ENCODE data around the gene ADAM12.

Gene ADAM12

GRCh38 chr10:126143117-126143516 is 245.2 kb downstream of the ADAM12 start:
- no peak for DNase-seq (ENCODE audit: low read depth)

- no peak for DNase-seq (ENCODE audit: low read depth)
Measured at GRCh38 chr10:126140746-126141273, 247.5 kb downstream of the ADAM12 start.

GRCh38 chr10:126137562-126138221 is 250.6 kb downstream of the ADAM12 start:
- DNase-seq (ENCODE audit: low read depth), result no peak

GRCh38 chr10:126135941-126136595 is 252.2 kb downstream of the ADAM12 start:
- DNase-seq (ENCODE audit: low read depth), result no peak

- no peak for DNase-seq (ENCODE audit: low read depth)
Measured at GRCh38 chr10:126135177-126135576, 253.1 kb downstream of the ADAM12 start.

GRCh38 chr10:126133906-126134656 is 254.2 kb downstream of the ADAM12 start:
- DNase-seq (ENCODE audit: low read depth), result no peak

GRCh38 chr10:126133082-126133620 is 255.1 kb downstream of the ADAM12 start:
- no peak for DNase-seq (ENCODE audit: low read depth)

- DNase-seq (ENCODE audit: low read depth), result no peak
Measured at GRCh38 chr10:126131341-126131740, 256.9 kb downstream of the ADAM12 start.

GRCh38 chr10:126130271-126130710 is 258.0 kb downstream of the ADAM12 start:
- DNase-seq (ENCODE audit: low read depth), result no peak

- DNase-seq (ENCODE audit: low read depth), result no peak
Measured at GRCh38 chr10:126129026-126129425, 259.3 kb downstream of the ADAM12 start.

GRCh38 chr10:126128581-126128980 is 259.7 kb downstream of the ADAM12 start:
- DNase-seq (ENCODE audit: low read depth), result no peak

- DNase-seq (ENCODE audit: low read depth), result no peak
Measured at GRCh38 chr10:126127481-126128029, 260.7 kb downstream of the ADAM12 start.

- DNase-seq (ENCODE audit: low read depth), result no peak
Measured at GRCh38 chr10:126126866-126127265, 261.4 kb downstream of the ADAM12 start.

GRCh38 chr10:126126023-126126422 is 262.3 kb downstream of the ADAM12 start:
- DNase-seq (ENCODE audit: low read depth), result no peak

- no peak for DNase-seq (ENCODE audit: low read depth)
Measured at GRCh38 chr10:126124668-126125349, 263.5 kb downstream of the ADAM12 start.

- no peak for DNase-seq (ENCODE audit: low read depth)
Measured at GRCh38 chr10:126124046-126124445, 264.2 kb downstream of the ADAM12 start.

GRCh38 chr10:126123466-126123865 is 264.8 kb downstream of the ADAM12 start:
- DNase-seq (ENCODE audit: low read depth), result no peak

GRCh38 chr10:126122881-126123280 is 265.4 kb downstream of the ADAM12 start:
- DNase-seq (ENCODE audit: low read depth), result no peak

GRCh38 chr10:126119599-126119998 is 268.7 kb downstream of the ADAM12 start:
- no peak for DNase-seq (ENCODE audit: low read depth)

- no peak for DNase-seq (ENCODE audit: low read depth)
Measured at GRCh38 chr10:126118476-126118875, 269.8 kb downstream of the ADAM12 start.

- no peak for DNase-seq (ENCODE audit: low read depth)
Measured at GRCh38 chr10:126117196-126117595, 271.1 kb downstream of the ADAM12 start.

- no peak for DNase-seq (ENCODE audit: low read depth)
Measured at GRCh38 chr10:126115886-126116285, 272.4 kb downstream of the ADAM12 start.

Measured in stimulated activated CD8-positive, alpha-beta memory T cell treated with anti-CD3 and anti-CD28 coated beads, Interleukin-4, amount 100 ng/mL, for 24 hours (primary cell).